ENCODE measurements around the gene METTL23. TPM values are rescaled to one million over a fixed set of nuclear protein-coding genes. Genes with fewer than 3 reads are reported as not detected.

The METTL23 gene
- total RNA-seq, 2 experiments from 2014 or later: 35.4 to 37.8 TPM

DNA sequence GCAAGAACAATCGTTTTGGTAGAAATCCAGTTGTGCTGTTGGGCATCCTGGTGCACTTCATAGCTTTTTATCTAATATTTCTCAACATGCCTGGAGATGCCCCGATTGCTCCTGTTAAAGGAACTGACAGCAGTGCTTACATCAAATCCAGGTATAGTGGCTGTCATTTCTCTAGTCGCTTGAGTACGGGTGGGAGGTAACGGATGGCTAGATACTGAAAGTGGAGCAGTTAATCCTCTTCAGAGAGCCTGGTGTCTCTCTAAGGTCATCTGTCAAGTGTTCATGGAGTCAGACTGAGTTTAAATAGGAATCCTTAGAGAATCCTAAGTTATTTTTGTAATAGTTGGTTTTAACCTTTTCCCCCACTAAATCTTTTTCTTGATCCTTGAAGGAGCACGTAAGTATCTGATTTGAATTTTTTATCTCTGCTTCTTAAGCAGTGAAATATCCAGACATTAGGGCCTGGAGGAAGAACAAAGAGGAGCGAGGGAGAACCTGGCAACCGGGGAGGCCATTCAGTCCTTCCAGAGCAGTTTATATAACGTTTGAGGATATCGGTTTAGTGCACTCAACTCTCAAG lies 48.5 kb downstream of the METTL23 start:
- H3K36me3 ChIP-seq (ENCODE audit: insufficient read depth, low read length): peaks cover 49% of the 10 kb centered on the region
- intact Hi-C loops (cut with DNase I, micrococcal nuclease): no loop called here
- Mint-ChIP-seq H3K4me3 (no peak overlapping the region), H3K27me3 (no peaks in the 10 kb centered on the region), H3K4me1 (ENCODE audit: low read depth) (peaks cover 23% of the 10 kb centered on the region), H3K27ac (no peak overlapping the region), H3K36me3 (ENCODE audit: low read depth) (peaks cover 68% of the 10 kb centered on the region), H3K9me3 (no peaks in the 10 kb centered on the region)
- no peaks in the 10 kb centered on the region for H3K9me3 ChIP-seq (ENCODE audit: control insufficient read depth in 1 of 2, insufficient read depth in 1 of 2, low read length in 2 of 2)
- peaks cover 22% of the 10 kb centered on the region for H3K4me1 ChIP-seq (ENCODE audit: insufficient read depth, low read length)
- H3K4me3 ChIP-seq (ENCODE audit: low read length): no peak overlapping the region
- CTCF ChIA-PET: no interaction called here
- DNase-seq (no peak), ATAC-seq (ENCODE audit: poor library complexity) (no peak)
- H3K27ac ChIP-seq (ENCODE audit: low read depth in 1 of 2, low read length in 2 of 2): no peak overlapping the region
- POLR2A ChIA-PET: no interaction called here
- TF ChIP-seq, protein P1, sequence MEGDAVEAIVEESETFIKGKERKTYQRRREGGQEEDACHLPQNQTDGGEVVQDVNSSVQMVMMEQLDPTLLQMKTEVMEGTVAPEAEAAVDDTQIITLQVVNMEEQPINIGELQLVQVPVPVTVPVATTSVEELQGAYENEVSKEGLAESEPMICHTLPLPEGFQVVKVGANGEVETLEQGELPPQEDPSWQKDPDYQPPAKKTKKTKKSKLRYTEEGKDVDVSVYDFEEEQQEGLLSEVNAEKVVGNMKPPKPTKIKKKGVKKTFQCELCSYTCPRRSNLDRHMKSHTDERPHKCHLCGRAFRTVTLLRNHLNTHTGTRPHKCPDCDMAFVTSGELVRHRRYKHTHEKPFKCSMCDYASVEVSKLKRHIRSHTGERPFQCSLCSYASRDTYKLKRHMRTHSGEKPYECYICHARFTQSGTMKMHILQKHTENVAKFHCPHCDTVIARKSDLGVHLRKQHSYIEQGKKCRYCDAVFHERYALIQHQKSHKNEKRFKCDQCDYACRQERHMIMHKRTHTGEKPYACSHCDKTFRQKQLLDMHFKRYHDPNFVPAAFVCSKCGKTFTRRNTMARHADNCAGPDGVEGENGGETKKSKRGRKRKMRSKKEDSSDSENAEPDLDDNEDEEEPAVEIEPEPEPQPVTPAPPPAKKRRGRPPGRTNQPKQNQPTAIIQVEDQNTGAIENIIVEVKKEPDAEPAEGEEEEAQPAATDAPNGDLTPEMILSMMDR (IDR thresholded peaks at IDR 0.05): no peak
- H3K27me3 ChIP-seq (ENCODE audit: control insufficient read depth in 1 of 2, insufficient read depth in 2 of 2, low read length in 2 of 2): no peaks in the 10 kb centered on the region

DNA sequence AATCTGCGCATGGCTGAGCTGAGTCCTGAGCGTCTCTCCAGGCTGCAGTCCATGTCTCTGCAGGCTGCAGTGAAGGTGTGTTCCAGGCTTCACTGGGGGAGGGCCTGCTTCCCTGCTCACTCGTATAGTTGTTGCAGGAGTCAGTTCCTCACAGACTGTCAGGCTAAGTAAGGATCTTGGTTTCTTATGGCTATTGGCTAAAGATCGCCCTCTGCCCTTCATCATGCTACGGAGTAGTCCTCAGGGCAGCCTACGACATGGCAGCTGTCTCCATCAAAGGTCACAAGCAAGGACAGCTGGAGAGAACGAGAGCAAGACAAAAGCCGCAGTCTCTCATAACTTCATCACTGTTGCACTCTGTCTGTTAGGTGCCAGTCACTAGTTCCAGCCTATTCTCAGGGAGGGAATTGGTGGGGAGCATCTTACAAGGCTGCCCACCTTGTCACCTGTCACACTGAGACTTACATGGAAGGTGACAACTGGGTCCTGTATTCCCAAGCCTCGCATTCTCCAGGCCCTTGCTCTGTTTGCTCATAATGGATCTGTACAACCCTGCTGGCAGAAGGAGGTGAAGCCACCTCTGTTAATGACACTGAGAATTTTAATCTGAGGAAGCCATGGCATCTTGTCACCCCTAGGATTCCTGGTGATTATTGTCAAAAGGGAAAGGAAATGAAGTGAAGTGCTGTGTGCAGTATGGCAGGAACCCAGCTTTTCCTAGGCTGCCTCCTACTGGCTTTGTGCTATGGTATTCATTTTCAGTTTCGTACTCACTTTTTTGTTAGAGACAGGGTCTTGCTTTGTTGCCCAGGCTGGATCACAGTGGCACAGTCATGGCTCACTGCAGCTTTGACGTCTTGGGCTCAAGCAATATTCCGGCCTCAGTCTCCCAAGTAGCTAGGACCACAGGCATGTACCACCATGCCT lies 54.7 kb downstream of the METTL23 start:
- TF ChIP-seq, protein P1 (IDR thresholded peaks at IDR 0.05): no peak
- H3K36me3 Mint-ChIP-seq (ENCODE audit: low read depth): peaks cover 39% of the 10 kb centered on the region
- peak in 4 of 14 experiments; percentile 19 to 42 (median 38) for DNase-seq
- H3K27me3 ChIP-seq (ENCODE audit: control insufficient read depth in 1 of 2, insufficient read depth in 2 of 2, low read length in 2 of 2): no peaks in the 10 kb centered on the region
- intact Hi-C loops (cut with DNase I, micrococcal nuclease): loop anchor here in 1 of 2 experiments (5.0 kb wide), 2 partner anchors 54 to 69 kb away; partner anchors contain the start of genes JMJD6, METTL23 and MXRA7
- peaks cover 27% of the 10 kb centered on the region for H3K36me3 ChIP-seq (ENCODE audit: insufficient read depth, low read length)
- H3K4me3 Mint-ChIP-seq: no peak overlapping the region
- H3K27ac ChIP-seq (ENCODE audit: low read depth in 1 of 2, low read length in 2 of 2): no peak overlapping the region
- no peaks in the 10 kb centered on the region for H3K9me3 ChIP-seq (ENCODE audit: control insufficient read depth in 1 of 2, insufficient read depth in 1 of 2, low read length in 2 of 2)
- no peaks in the 10 kb centered on the region for H3K4me1 Mint-ChIP-seq (ENCODE audit: low read depth)
- ChIA-PET POLR2A (no interaction called here), CTCF (interaction anchor here (0.7 to 1.5 kb wide), 3 partner anchors 22 to 317 kb away, joined by 3 read pairs; no protein-coding TSS in a partner anchor)
- no peaks in the 10 kb centered on the region for H3K9me3 Mint-ChIP-seq
- H3K4me1 ChIP-seq (ENCODE audit: insufficient read depth, low read length): no peaks in the 10 kb centered on the region
- H3K27me3 Mint-ChIP-seq: no peaks in the 10 kb centered on the region
- H3K4me3 ChIP-seq (ENCODE audit: low read length): no peak overlapping the region
- H3K27ac Mint-ChIP-seq: peak overlapping the region; percentile 17
- peak; percentile 62 for ATAC-seq (ENCODE audit: poor library complexity)

DNA sequence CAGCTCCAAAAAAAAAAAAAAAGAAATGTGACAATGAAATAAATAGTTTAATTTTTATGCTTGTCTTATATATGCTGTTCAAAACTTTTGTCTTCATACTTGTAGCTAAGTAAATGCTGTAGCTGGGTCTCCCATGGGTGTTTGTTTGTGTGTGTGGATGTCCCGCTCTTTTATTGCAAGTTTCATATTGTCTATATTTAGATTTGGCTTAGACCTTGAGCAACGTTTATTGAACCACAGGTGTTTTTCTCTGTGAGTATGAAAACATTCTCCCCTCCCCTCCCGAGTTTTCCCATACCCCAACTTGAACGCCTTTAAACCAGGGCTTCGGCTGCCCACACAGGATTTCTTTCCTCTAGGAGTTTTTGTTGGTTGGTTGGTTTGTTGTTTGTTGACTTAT lies 56.5 kb downstream of the METTL23 start:
- H3K4me3 Mint-ChIP-seq: no peak overlapping the region
- no peaks in the 10 kb centered on the region for H3K27me3 ChIP-seq (ENCODE audit: control insufficient read depth in 1 of 2, insufficient read depth in 2 of 2, low read length in 2 of 2)
- POLR2A ChIA-PET: no interaction called here
- no peaks in the 10 kb centered on the region for H3K27me3 Mint-ChIP-seq
- intact Hi-C loops (cut with DNase I, micrococcal nuclease): loop anchor here in 1 of 2 experiments (5.0 kb wide), 2 partner anchors 56 to 71 kb away; partner anchors contain the start of genes JMJD6, METTL23 and MXRA7
- H3K4me1 ChIP-seq (ENCODE audit: insufficient read depth, low read length): peaks cover 4% of the 10 kb centered on the region
- H3K4me3 ChIP-seq (ENCODE audit: low read length): no peak overlapping the region
- no peaks in the 10 kb centered on the region for H3K4me1 Mint-ChIP-seq (ENCODE audit: low read depth)
- peaks cover 29% of the 10 kb centered on the region for H3K36me3 Mint-ChIP-seq (ENCODE audit: low read depth)
- DNase-seq: no peak
- peaks cover 13% of the 10 kb centered on the region for H3K36me3 ChIP-seq (ENCODE audit: insufficient read depth, low read length)
- no peak overlapping the region for H3K27ac ChIP-seq (ENCODE audit: low read depth in 1 of 2, low read length in 2 of 2)
- ATAC-seq (ENCODE audit: poor library complexity): no peak
- no peaks in the 10 kb centered on the region for H3K9me3 ChIP-seq (ENCODE audit: control insufficient read depth in 1 of 2, insufficient read depth in 1 of 2, low read length in 2 of 2)
- H3K27ac Mint-ChIP-seq: no peak overlapping the region
- CTCF ChIA-PET: interaction anchor here (0.8 kb wide), 1 partner anchor 85 kb away, joined by 3 read pairs; no protein-coding TSS in a partner anchor
- H3K9me3 Mint-ChIP-seq: no peaks in the 10 kb centered on the region
- TF ChIP-seq, protein P1 (IDR thresholded peaks at IDR 0.05): no peak

Small RNA genes within 50 kb of the gene (microRNA-seq; reads per million reads assigned to microRNA genes)
- gene MIR636 (ENCODE audit: borderline microRNAs expressed, borderline replicate concordance): 1.2 reads per million

Other genes starting within 250 kb of the METTL23 start
- 10 to 100 TPM; 22.6 to 24.9 TPM for gene RHBDF2, start 225.4 kb upstream of the METTL23 start, total RNA-seq
- gene CYGB, start 189.1 kb upstream of the METTL23 start, total RNA-seq: not detected
- gene PRCD, start 186.8 kb upstream of the METTL23 start, total RNA-seq: not detected
- gene ST6GALNAC2, start 141.0 kb upstream of the METTL23 start, total RNA-seq: 1 to 10 TPM in 1 of 2 experiments, under 1 TPM in 1; 0.49 to 1.2 TPM
- gene ST6GALNAC1, start 83.1 kb upstream of the METTL23 start, total RNA-seq: 1 to 10 TPM; 1.8 to 2.5 TPM
- 10 to 100 TPM; 11.4 to 12.1 TPM for gene MXRA7, start 15.9 kb upstream of the METTL23 start, total RNA-seq
- 100 to 1,000 TPM; 133 to 134 TPM for gene JMJD6, start 233 bp upstream of the METTL23 start, total RNA-seq
- gene SRSF2, start 10.5 kb downstream of the METTL23 start, total RNA-seq: 100 to 1,000 TPM; 448 to 460 TPM
- gene MFSD11, start 11.3 kb downstream of the METTL23 start, total RNA-seq: 10 to 100 TPM; 25.5 to 29.4 TPM
- gene MGAT5B, start 141.6 kb downstream of the METTL23 start, total RNA-seq: under 1 TPM; 0.28 to 0.77 TPM